PFSK-1 (cell line): ENCODE data around the gene RPH3AL.

Experiments used
- FOXP2 ChIP-seq: optimal IDR thresholded peaks from 2 replicates; pipeline ENCODE3; 2011; ENCODE audit warnings: borderline replicate concordance, control low read depth, inconsistent platforms; ENCODE audit not compliant: insufficient read depth; ENCODE audit errors: extremely low read length, extremely low read depth
- POLR2AphosphoS5 ChIP-seq: IDR thresholded peaks from 2 replicates; pipeline ENCODE4 v1.6.1; 2012; ENCODE audit warnings: low read depth, mild to moderate bottlenecking, control low read depth, low read length, moderate library complexity
- REST ChIP-seq, 2 experiments: IDR thresholded peaks; 2 replicates each; pipeline versions ENCODE4 v1.6.1 to v1.8.0; 2011 to 2012; ENCODE audit warnings: low read depth in 2 of 2, low read length in 2 of 2, control low read depth in 1 of 2, inconsistent platforms in 1 of 2, mild to moderate bottlenecking in 1 of 2, moderate library complexity in 1 of 2; ENCODE audit not compliant: insufficient read depth in 1 of 2
- SIN3A ChIP-seq: IDR thresholded peaks from 2 replicates; pipeline ENCODE4 v1.6.1; 2012; ENCODE audit warnings: mild to moderate bottlenecking, low read length, moderate library complexity, borderline replicate concordance; ENCODE audit not compliant: insufficient read depth
- TAF1 ChIP-seq: IDR thresholded peaks from 2 replicates; pipeline ENCODE4 v1.6.1; 2012; ENCODE audit warnings: low read length, control low read depth, borderline replicate concordance; ENCODE audit not compliant: insufficient read depth

The RPH3AL gene

GRCh38 chr17:296906-297690 lies 55.5 kb downstream of the RPH3AL start:
- TF ChIP-seq REST (IDR thresholded peaks at IDR 0.05; ENCODE audit: insufficient read depth in 1 of 2, low read depth in 2 of 2, low read length in 2 of 2) (no peak), SIN3A (no peak), TAF1 (no peak), FOXP2 (no peak), POLR2AphosphoS5 (no peak)

GRCh38 chr17:296379-296778 lies 56.2 kb downstream of the RPH3AL start:
- TF ChIP-seq POLR2AphosphoS5 (no peak), REST (IDR thresholded peaks at IDR 0.05; ENCODE audit: insufficient read depth in 1 of 2, low read depth in 2 of 2, low read length in 2 of 2) (no peak)

- TF ChIP-seq POLR2AphosphoS5 (no peak), SIN3A (no peak), REST (IDR thresholded peaks at IDR 0.05; ENCODE audit: insufficient read depth in 1 of 2, low read depth in 2 of 2, low read length in 2 of 2) (no peak), FOXP2 (no peak), TAF1 (no peak)
Measured at GRCh38 chr17:292531-293382, 59.9 kb downstream of the RPH3AL start.

- TF ChIP-seq FOXP2, result no peak
- no peak for TF ChIP-seq TAF1
- no peak for TF ChIP-seq REST (IDR thresholded peaks at IDR 0.05; ENCODE audit: insufficient read depth in 1 of 2, low read depth in 2 of 2, low read length in 2 of 2)
- no peak for TF ChIP-seq SIN3A
Measured at GRCh38 chr17:292016-292415, 60.6 kb downstream of the RPH3AL start.
